ENCODE results near the gene BUD13.

Gene BUD13

DNA sequence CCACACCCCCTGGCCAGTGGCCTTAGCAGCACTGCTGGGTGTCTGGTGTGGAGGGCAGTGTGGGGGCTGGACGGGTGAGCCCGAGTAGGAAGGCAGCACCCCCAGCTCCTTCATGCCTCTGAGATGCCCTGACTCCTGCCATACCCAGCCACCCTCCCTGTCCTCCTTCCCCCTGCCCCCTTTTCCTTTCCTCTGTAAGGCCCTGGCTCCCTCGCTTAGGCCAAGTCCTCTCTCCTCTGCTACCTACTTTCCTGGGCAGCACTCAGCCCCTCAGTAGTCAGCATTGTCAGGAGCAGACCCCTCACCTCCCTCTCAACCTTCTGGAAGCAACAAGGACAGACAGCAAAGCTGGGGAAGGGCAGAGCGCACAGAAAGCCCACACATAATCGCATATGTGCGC, 48.0 kb downstream of the BUD13 start:
- Histone ChIP-seq H3K9me3 (ENCODE audit: control insufficient read depth, insufficient read depth, low read depth, low read length) (no peaks in the 10 kb centered on the region), H3K4me1 (ENCODE audit: control insufficient read depth, insufficient read depth, low read length) (no peaks in the 10 kb centered on the region), H3K4me3 (ENCODE audit: low read depth, low read length) (no peak overlapping the region), H3K36me3 (ENCODE audit: control insufficient read depth in 2 of 2, insufficient read depth in 1 of 2, low read length in 2 of 2) (no peaks in the 10 kb centered on the region), H3K27ac (ENCODE audit: extremely low read depth, low read depth, low read length) (no peak overlapping the region)
- TF ChIP-seq ZNF362 (tag by site-specific recombination; IDR thresholded peaks at IDR 0.05) (no peak), SCRT2 (tag by site-specific recombination; IDR thresholded peaks at IDR 0.05) (no peak), ZNF311 (tag by site-specific recombination; IDR thresholded peaks at IDR 0.05; ENCODE audit: borderline replicate concordance) (no peak), ZNF366 (tag by site-specific recombination; conservative IDR thresholded peaks at IDR 0.05) (no peak), ZNF223 (tag by site-specific recombination; IDR thresholded peaks at IDR 0.05) (no peak), ZNF24 (tag by site-specific recombination; IDR thresholded peaks at IDR 0.05) (no peak), ZNF624 (tag by site-specific recombination; IDR thresholded peaks at IDR 0.05) (no peak), ZNF792 (tag by site-specific recombination; IDR thresholded peaks at IDR 0.05) (no peak), ZXDB (tag by site-specific recombination; IDR thresholded peaks at IDR 0.05) (no peak), ZBTB21 (tag by site-specific recombination; IDR thresholded peaks at IDR 0.05) (no peak), ZBTB49 (tag by site-specific recombination; IDR thresholded peaks at IDR 0.05; ENCODE audit: low read depth) (no peak), ZNF660 (tag by site-specific recombination; IDR thresholded peaks at IDR 0.05) (no peak), ZNF37A (tag by site-specific recombination; IDR thresholded peaks at IDR 0.05) (no peak), FEZF1 (tag by site-specific recombination; IDR thresholded peaks at IDR 0.05) (no peak)
- TF ChIP-seq, protein P1, sequence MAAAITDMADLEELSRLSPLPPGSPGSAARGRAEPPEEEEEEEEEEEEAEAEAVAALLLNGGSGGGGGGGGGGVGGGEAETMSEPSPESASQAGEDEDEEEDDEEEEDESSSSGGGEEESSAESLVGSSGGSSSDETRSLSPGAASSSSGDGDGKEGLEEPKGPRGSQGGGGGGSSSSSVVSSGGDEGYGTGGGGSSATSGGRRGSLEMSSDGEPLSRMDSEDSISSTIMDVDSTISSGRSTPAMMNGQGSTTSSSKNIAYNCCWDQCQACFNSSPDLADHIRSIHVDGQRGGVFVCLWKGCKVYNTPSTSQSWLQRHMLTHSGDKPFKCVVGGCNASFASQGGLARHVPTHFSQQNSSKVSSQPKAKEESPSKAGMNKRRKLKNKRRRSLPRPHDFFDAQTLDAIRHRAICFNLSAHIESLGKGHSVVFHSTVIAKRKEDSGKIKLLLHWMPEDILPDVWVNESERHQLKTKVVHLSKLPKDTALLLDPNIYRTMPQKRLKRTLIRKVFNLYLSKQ (tag by site-specific recombination; IDR thresholded peaks at IDR 0.05; ENCODE audit: borderline replicate concordance) = no peak
- TF ChIP-seq, protein P2, sequence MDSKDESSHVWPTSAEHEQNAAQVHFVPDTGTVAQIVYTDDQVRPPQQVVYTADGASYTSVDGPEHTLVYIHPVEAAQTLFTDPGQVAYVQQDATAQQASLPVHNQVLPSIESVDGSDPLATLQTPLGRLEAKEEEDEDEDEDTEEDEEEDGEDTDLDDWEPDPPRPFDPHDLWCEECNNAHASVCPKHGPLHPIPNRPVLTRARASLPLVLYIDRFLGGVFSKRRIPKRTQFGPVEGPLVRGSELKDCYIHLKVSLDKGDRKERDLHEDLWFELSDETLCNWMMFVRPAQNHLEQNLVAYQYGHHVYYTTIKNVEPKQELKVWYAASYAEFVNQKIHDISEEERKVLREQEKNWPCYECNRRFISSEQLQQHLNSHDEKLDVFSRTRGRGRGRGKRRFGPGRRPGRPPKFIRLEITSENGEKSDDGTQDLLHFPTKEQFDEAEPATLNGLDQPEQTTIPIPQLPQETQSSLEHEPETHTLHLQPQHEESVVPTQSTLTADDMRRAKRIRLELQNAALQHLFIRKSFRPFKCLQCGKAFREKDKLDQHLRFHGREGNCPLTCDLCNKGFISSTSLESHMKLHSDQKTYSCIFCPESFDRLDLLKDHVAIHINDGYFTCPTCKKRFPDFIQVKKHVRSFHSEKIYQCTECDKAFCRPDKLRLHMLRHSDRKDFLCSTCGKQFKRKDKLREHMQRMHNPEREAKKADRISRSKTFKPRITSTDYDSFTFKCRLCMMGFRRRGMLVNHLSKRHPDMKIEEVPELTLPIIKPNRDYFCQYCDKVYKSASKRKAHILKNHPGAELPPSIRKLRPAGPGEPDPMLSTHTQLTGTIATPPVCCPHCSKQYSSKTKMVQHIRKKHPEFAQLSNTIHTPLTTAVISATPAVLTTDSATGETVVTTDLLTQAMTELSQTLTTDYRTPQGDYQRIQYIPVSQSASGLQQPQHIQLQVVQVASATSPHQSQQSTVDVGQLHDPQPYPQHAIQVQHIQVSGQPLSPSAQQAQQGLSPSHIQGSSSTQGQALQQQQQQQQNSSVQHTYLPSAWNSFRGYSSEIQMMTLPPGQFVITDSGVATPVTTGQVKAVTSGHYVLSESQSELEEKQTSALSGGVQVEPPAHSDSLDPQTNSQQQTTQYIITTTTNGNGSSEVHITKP (tag by site-specific recombination; IDR thresholded peaks at IDR 0.05) = no peak
- CTCF ChIA-PET = no interaction called here
- POLR2A ChIA-PET = no interaction called here

DNA sequence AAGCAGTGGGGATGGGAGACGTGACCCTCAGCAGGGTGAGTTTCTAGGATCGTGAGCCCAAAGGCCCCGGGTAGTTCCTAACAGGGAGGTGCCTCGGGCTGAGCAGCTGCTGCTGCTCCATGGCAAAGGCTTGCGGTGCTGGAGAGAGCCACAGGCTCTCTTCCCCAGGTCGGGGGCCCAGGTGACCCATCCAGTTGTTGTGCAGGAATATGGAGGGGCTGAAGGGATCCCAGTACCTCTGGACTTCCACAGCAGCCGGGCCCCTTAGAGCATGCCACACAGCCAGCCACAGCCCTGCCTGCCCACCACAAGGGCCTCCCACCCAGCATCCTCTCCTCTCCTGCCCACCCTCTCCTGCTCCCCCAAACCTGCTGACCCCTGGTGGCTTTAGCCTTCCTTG, 49.3 kb downstream of the BUD13 start:
- Histone ChIP-seq H3K4me3 (ENCODE audit: low read depth, low read length) (no peak overlapping the region), H3K27ac (ENCODE audit: extremely low read depth, low read depth, low read length) (no peak overlapping the region), H3K9me3 (ENCODE audit: control insufficient read depth, insufficient read depth, low read depth, low read length) (no peaks in the 10 kb centered on the region), H3K4me1 (ENCODE audit: control insufficient read depth, insufficient read depth, low read length) (no peaks in the 10 kb centered on the region), H3K36me3 (ENCODE audit: control insufficient read depth in 2 of 2, insufficient read depth in 1 of 2, low read length in 2 of 2) (no peaks in the 10 kb centered on the region)
- CTCF ChIA-PET = interaction anchor here (0.6 to 3.0 kb wide), 4 partner anchors 9 to 1607 kb away, joined by 3 to 9 read pairs (median 6); no protein-coding TSS in a partner anchor
- TF ChIP-seq INSM2 (tag by site-specific recombination; IDR thresholded peaks at IDR 0.05) (no peak), SETDB1 (IDR thresholded peaks at IDR 0.05; ENCODE audit: insufficient read length, low read length) (no peak), ZNF560 (tag by site-specific recombination; IDR thresholded peaks at IDR 0.05; ENCODE audit: borderline replicate concordance) (no peak)
- POLR2A ChIA-PET = no interaction called here
